Chondrocyte (in vitro differentiated cells): ENCODE results near the gene TMEM141. TPM values are rescaled to one million over a fixed set of nuclear protein-coding genes. Genes with fewer than 3 reads are reported as not detected.
A peak's percentile ranks its signal among the peaks of the same experiment; 100 is the strongest.

Source experiments
- DNase-seq: peaks from one replicate; pipeline ENCODE4 v3.0.0; 2021; ENCODE audit warnings: mixed read lengths, low spot score
- H3K27ac Mint-ChIP-seq: one replicate; pipeline ENCODE4 v1.8.0; 2021; ENCODE audit warnings: mild to moderate bottlenecking, moderate library complexity, mixed read lengths; ENCODE audit not compliant: unreplicated experiment
- H3K27me3 Mint-ChIP-seq: 2 replicates; pipeline ENCODE4 v1.8.0; 2021; ENCODE audit warnings: low read depth, mixed read lengths
- H3K36me3 Mint-ChIP-seq: 2 replicates; pipeline ENCODE4 v1.8.0; 2021; ENCODE audit warnings: low read depth, mixed read lengths
- H3K4me1 Mint-ChIP-seq: 2 replicates; pipeline ENCODE4 v1.8.0; 2021; ENCODE audit warnings: low read depth, mild to moderate bottlenecking, mixed read lengths
- H3K4me3 Mint-ChIP-seq: one replicate; pipeline ENCODE4 v1.8.0; 2021; ENCODE audit warnings: mild to moderate bottlenecking, moderate library complexity, mixed read lengths; ENCODE audit not compliant: unreplicated experiment
- H3K9me3 Mint-ChIP-seq: 2 replicates; pipeline ENCODE4 v1.8.0; 2021; ENCODE audit warnings: low read depth, mixed read lengths
- CTCF ChIP-seq: fragments of 200-600 bp; sonication (generic); IDR thresholded peaks from 2 replicates; pipeline ENCODE4 v1.5.0; 2021; ENCODE audit warnings: antibody characterized with exemption, mild to moderate bottlenecking, moderate library complexity
- total RNA-seq: library from RNA; stranded (reverse); gene quantifications from 3 replicates; pipeline ENCODE4 v1.2.1, GENCODE V29; 2021

The TMEM141 gene
- total RNA-seq, 1 donor from 2014 or later = 31.2 TPM

GRCh38 chr9:136789523-136789937, 1.6 kb upstream of the TMEM141 start:
- Mint-ChIP-seq H3K4me1 (peaks cover 19% of the 10 kb centered on the region), H3K27me3 (no peaks in the 10 kb centered on the region), H3K9me3 (no peaks in the 10 kb centered on the region), H3K36me3 (peaks cover 4% of the 10 kb centered on the region), H3K4me3 (no peak overlapping the region), H3K27ac (peak overlapping the region; percentile 59)
- no peak for TF ChIP-seq CTCF
- DNase-seq = no peak

- peak; percentile 59 for DNase-seq
Measured at GRCh38 chr9:136791516-136792276, 552 bp downstream of the TMEM141 start.

GRCh38 chr9:136792321-136793085, 1.4 kb downstream of the TMEM141 start:
- Mint-ChIP-seq H3K9me3 (no peaks in the 10 kb centered on the region), H3K27me3 (no peaks in the 10 kb centered on the region), H3K36me3 (peaks cover 4% of the 10 kb centered on the region), H3K4me3 (peak overlapping the region; percentile 80), H3K4me1 (peaks cover 34% of the 10 kb centered on the region), H3K27ac (no peak overlapping the region)
- no peak for TF ChIP-seq CTCF
- DNase-seq = peak; percentile 83

More at GRCh38 chr9:136791516-136792276, 552 bp downstream of the TMEM141 start:
- H3K4me1 Mint-ChIP-seq = peaks cover 28% of the 10 kb centered on the region
- TF ChIP-seq CTCF = peak; percentile 100
- no peaks in the 10 kb centered on the region for H3K27me3 Mint-ChIP-seq
- H3K9me3 Mint-ChIP-seq = no peaks in the 10 kb centered on the region
- peak overlapping the region; percentile 78 for H3K27ac Mint-ChIP-seq
- H3K36me3 Mint-ChIP-seq = peaks cover 4% of the 10 kb centered on the region
- H3K4me3 Mint-ChIP-seq = peak overlapping the region; percentile 80

- Mint-ChIP-seq H3K27ac (no peak overlapping the region), H3K4me3 (no peak overlapping the region), H3K27me3 (no peaks in the 10 kb centered on the region), H3K36me3 (peaks cover 4% of the 10 kb centered on the region), H3K9me3 (no peaks in the 10 kb centered on the region), H3K4me1 (peaks cover 30% of the 10 kb centered on the region)
- no peak for TF ChIP-seq CTCF
- DNase-seq = no peak
Measured at GRCh38 chr9:136793086-136793946, 2.2 kb downstream of the TMEM141 start.
